Epithelial cell of esophagus (primary cell): ENCODE results near the gene TSHR.

Source experiments
- DNase-seq: peaks from one replicate; pipeline ENCODE4 v3.0.0; 2010; ENCODE audit warnings: low read depth
- H3K4me3 ChIP-seq: 2 replicates; pipeline ENCODE4 v1.5.1; 2011; ENCODE audit warnings: mild to moderate bottlenecking, low read length, control low read depth
- CTCF ChIP-seq: IDR thresholded peaks from 2 replicates; pipeline ENCODE4 v1.5.1; 2011; ENCODE audit warnings: low read depth, mild to moderate bottlenecking, low read length, control low read depth, inconsistent platforms; ENCODE audit not compliant: insufficient read depth; ENCODE audit errors: missing control alignments

TSHR gene

GRCh38 chr14:81062816-81063215 is 107.4 kb downstream of the TSHR start:
- peak; percentile 3 for DNase-seq
- no peak overlapping the region for H3K4me3 ChIP-seq
- TF ChIP-seq CTCF = peak; percentile 20

- no peak overlapping the region for H3K4me3 ChIP-seq
- no peak for TF ChIP-seq CTCF
- no peak for DNase-seq
Measured at GRCh38 chr14:81066672-81067071, 111.3 kb downstream of the TSHR start.

- no peak for TF ChIP-seq CTCF
- DNase-seq = no peak
- no peak overlapping the region for H3K4me3 ChIP-seq
Measured at GRCh38 chr14:81067156-81067555, 111.7 kb downstream of the TSHR start.

- TF ChIP-seq CTCF = no peak
- no peak for DNase-seq
- no peak overlapping the region for H3K4me3 ChIP-seq
Measured at GRCh38 chr14:81068176-81068782, 112.9 kb downstream of the TSHR start.

GRCh38 chr14:81070511-81070910 is 115.1 kb downstream of the TSHR start:
- TF ChIP-seq CTCF = no peak
- no peak overlapping the region for H3K4me3 ChIP-seq
- DNase-seq = no peak

- no peak for TF ChIP-seq CTCF
- no peak overlapping the region for H3K4me3 ChIP-seq
- DNase-seq = no peak
Measured at GRCh38 chr14:81085596-81085995, 130.2 kb downstream of the TSHR start.

- no peak overlapping the region for H3K4me3 ChIP-seq
- TF ChIP-seq CTCF = no peak
- no peak for DNase-seq
Measured at GRCh38 chr14:81087230-81087629, 131.8 kb downstream of the TSHR start.
